ENCODE data around the gene KEL. TPM values are rescaled to one million over a fixed set of nuclear protein-coding genes. Genes with fewer than 3 reads are reported as not detected.

KEL gene
- total RNA-seq, 1 experiment from 2014 or later = 0.91 TPM

DNA sequence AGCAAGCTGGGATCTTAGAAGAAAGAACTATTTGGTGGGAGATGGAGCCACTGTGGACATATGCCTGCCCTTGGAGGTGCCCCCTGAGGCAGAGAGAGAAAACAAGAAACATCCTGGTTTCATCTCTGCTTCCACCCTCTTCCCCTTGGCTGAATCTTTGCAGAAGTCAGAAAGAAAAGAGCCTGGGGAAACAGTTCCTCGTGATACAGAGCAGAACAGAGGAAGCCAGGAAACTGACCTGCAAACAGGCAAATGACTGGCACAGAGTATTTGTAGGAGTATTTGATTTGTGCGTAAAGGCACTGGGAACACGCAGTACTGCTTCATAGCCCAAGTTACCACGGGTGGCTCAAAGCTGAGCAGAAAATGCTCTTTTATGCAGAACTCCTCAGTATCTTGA is 7.0 kb upstream of the KEL start (continued):
- TF ChIP-seq, protein P1, sequence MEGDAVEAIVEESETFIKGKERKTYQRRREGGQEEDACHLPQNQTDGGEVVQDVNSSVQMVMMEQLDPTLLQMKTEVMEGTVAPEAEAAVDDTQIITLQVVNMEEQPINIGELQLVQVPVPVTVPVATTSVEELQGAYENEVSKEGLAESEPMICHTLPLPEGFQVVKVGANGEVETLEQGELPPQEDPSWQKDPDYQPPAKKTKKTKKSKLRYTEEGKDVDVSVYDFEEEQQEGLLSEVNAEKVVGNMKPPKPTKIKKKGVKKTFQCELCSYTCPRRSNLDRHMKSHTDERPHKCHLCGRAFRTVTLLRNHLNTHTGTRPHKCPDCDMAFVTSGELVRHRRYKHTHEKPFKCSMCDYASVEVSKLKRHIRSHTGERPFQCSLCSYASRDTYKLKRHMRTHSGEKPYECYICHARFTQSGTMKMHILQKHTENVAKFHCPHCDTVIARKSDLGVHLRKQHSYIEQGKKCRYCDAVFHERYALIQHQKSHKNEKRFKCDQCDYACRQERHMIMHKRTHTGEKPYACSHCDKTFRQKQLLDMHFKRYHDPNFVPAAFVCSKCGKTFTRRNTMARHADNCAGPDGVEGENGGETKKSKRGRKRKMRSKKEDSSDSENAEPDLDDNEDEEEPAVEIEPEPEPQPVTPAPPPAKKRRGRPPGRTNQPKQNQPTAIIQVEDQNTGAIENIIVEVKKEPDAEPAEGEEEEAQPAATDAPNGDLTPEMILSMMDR (IDR thresholded peaks at IDR 0.05 in 2 of 3, conservative IDR thresholded peaks at IDR 0.05 in 1 of 3; ENCODE audit: borderline replicate concordance in 1 of 3, insufficient read depth in 1 of 3, low read depth in 2 of 3, low read length in 2 of 3) = no peak
- TF ChIP-seq RAD21 (IDR thresholded peaks at IDR 0.05; ENCODE audit: low read depth) (no peak), ELF1 (IDR thresholded peaks at IDR 0.05; ENCODE audit: borderline replicate concordance, low read depth) (no peak), POLR2A (IDR thresholded peaks at IDR 0.05; ENCODE audit: borderline replicate concordance, extremely low read depth, insufficient read depth, insufficient read length) (no peak), ZNF274 (IDR thresholded peaks at IDR 0.05; ENCODE audit: low read depth, low read length) (no peak), YY1 (IDR thresholded peaks at IDR 0.05; ENCODE audit: extremely low read depth, insufficient replicate concordance, low read depth, low read length) (no peak), CEBPB (IDR thresholded peaks at IDR 0.05; ENCODE audit: low read depth) (no peak)
- TF ChIP-seq, protein P2, sequence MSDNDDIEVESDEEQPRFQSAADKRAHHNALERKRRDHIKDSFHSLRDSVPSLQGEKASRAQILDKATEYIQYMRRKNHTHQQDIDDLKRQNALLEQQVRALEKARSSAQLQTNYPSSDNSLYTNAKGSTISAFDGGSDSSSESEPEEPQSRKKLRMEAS (IDR thresholded peaks at IDR 0.05) = no peak
- TF ChIP-seq, protein P3, sequence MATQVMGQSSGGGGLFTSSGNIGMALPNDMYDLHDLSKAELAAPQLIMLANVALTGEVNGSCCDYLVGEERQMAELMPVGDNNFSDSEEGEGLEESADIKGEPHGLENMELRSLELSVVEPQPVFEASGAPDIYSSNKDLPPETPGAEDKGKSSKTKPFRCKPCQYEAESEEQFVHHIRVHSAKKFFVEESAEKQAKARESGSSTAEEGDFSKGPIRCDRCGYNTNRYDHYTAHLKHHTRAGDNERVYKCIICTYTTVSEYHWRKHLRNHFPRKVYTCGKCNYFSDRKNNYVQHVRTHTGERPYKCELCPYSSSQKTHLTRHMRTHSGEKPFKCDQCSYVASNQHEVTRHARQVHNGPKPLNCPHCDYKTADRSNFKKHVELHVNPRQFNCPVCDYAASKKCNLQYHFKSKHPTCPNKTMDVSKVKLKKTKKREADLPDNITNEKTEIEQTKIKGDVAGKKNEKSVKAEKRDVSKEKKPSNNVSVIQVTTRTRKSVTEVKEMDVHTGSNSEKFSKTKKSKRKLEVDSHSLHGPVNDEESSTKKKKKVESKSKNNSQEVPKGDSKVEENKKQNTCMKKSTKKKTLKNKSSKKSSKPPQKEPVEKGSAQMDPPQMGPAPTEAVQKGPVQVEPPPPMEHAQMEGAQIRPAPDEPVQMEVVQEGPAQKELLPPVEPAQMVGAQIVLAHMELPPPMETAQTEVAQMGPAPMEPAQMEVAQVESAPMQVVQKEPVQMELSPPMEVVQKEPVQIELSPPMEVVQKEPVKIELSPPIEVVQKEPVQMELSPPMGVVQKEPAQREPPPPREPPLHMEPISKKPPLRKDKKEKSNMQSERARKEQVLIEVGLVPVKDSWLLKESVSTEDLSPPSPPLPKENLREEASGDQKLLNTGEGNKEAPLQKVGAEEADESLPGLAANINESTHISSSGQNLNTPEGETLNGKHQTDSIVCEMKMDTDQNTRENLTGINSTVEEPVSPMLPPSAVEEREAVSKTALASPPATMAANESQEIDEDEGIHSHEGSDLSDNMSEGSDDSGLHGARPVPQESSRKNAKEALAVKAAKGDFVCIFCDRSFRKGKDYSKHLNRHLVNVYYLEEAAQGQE (IDR thresholded peaks at IDR 0.05; ENCODE audit: low read depth) = no peak

DNA sequence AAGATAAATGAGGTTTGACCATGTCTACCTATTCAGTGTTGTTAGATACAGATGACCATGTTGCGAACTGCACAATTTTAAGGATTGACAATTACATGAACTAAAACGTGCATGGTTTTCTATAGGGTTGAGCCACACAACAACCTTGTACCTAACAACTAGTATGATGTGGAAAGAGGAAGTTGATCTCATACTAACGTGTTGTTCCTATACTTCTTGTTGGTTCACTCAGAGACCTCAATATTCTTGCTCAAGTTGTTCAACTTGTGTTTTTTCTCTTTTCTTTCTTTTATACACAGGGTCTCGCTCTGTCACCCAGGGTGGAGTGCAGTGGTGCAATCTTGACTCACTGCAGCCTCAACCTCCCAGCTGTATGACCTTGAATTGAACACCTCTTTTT is 6.1 kb upstream of the KEL start:
- H3K4me2 ChIP-seq (ENCODE audit: low read length) = no peak overlapping the region
- H3K79me2 ChIP-seq (ENCODE audit: insufficient read depth, low read length) = no peaks in the 10 kb centered on the region
- RAD21 ChIA-PET (ENCODE audit: low non-redundant PET in 1 of 2, low total read pairs in 2 of 2, uncharacterized antibody in 2 of 2, unreplicated experiment in 2 of 2) = no interaction called here
- 0 out of 2 replicates have a peak, but pooled peaks cover under 1% of the 10 kb centered on the region for H3K27me3 ChIP-seq (ENCODE audit: insufficient read depth, low read length)
- H3K27ac ChIP-seq (ENCODE audit: low read depth, low read length) = no peak overlapping the region
- no peaks in the 10 kb centered on the region for H3K9me2 ChIP-seq (ENCODE audit: insufficient read depth)
- no peaks in the 10 kb centered on the region for H3K4me1 ChIP-seq (ENCODE audit: control insufficient read depth in 1 of 2, insufficient read depth in 2 of 2, low read length in 2 of 2)
- H3K36me3 ChIP-seq (ENCODE audit: control insufficient read depth in 1 of 2, insufficient read depth in 2 of 2, low read length in 2 of 2) = no peaks in the 10 kb centered on the region
- no TSS peak for BruUV-seq (replicated peaks)
- no peak overlapping the region for H2AFZ ChIP-seq (ENCODE audit: low read depth, low read length, poor library complexity, severe bottlenecking)
- no peaks in the 10 kb centered on the region for H3K9me3 ChIP-seq (ENCODE audit: control insufficient read depth in 1 of 2, insufficient read depth in 1 of 2, low read depth in 1 of 2, low read length in 2 of 2)
- no peak for TF ChIP-seq ZFX (IDR thresholded peaks at IDR 0.05)
- TF ChIP-seq, protein P3 (IDR thresholded peaks at IDR 0.05; ENCODE audit: low read depth) = no peak
- TF ChIP-seq, protein P1 (IDR thresholded peaks at IDR 0.05 in 2 of 3, conservative IDR thresholded peaks at IDR 0.05 in 1 of 3; ENCODE audit: borderline replicate concordance in 1 of 3, insufficient read depth in 1 of 3, low read depth in 2 of 3, low read length in 2 of 3) = no peak
- TF ChIP-seq, protein P2 (IDR thresholded peaks at IDR 0.05) = no peak
- TF ChIP-seq POLR2AphosphoS5 (IDR thresholded peaks at IDR 0.05; ENCODE audit: low read depth, low read length) = no peak
- H4K20me1 ChIP-seq (ENCODE audit: insufficient read depth) = no peaks in the 10 kb centered on the region
- ATAC-seq (no peak), DNase-seq (ENCODE audit: low read depth, low spot score) (no peak)
- intact Hi-C loops (cut with micrococcal nuclease) = no loop called here
- CTCF ChIA-PET = no interaction called here
- H3K4me3 ChIP-seq (replicated peaks in 1 of 2; ENCODE audit: low read depth in 1 of 2, low read length in 2 of 2) = no peak overlapping the region
- POLR2A ChIA-PET = no interaction called here
- H3K9ac ChIP-seq (ENCODE audit: low read length) = no peak overlapping the region

Measured in HCT116 (cell line).